ENCODE measurements around the gene ACACA. TPM values are rescaled to one million over a fixed set of nuclear protein-coding genes. Genes with fewer than 3 reads are reported as not detected.

The ACACA gene
- total RNA-seq, 1 donor from 2014 or later = 42.4 TPM

DNA sequence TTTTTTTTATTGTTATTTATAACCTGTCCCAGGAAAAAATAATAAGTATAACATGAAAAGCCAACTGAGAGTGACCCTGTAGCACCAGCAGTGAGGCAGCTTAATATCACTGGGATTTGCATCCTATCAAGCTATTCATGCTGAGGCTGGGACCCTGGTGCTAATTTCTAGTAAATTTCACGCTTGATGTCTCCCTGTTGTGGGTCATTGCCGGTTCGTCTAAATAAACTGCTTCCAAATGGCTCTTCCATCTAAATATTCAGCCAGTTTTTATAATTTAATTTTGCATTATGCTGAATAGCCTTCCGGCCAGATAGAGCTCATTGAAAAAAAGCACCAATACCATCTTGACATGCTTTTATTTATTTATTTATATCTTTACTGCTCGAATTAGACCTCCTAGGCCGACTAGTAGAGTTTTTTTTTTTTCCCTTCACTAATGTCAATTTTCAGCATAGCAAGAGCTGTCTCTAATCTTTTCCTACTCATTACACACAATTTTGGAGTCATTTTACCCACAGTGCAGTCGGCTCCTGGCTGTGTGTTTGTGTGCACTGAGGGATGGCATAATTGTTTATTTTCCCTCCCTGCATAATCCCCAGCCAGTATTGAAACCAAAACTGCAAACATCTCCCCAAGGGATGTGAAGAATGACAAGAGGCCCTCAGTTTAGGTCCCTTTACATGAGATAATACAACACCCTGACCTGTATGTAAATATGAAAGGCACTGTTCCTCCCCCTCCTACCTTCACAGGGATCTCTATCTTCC is 289.1 kb downstream of the ACACA start:
- H3K9me3 Mint-ChIP-seq = no peaks in the 10 kb centered on the region
- POLR2A ChIA-PET = no interaction called here
- peaks cover 36% of the 10 kb centered on the region for H3K36me3 Mint-ChIP-seq (ENCODE audit: low read depth)
- CTCF ChIA-PET = no interaction called here
- ATAC-seq (ENCODE audit: low read depth) (no peak), DNase-seq (no peak)
- H3K27ac Mint-ChIP-seq = no peak overlapping the region
- no peak overlapping the region for H3K4me3 Mint-ChIP-seq
- TF ChIP-seq CTCF (IDR thresholded peaks at IDR 0.05) = no peak
- intact Hi-C loops (cut with micrococcal nuclease) = no loop called here
- H3K27me3 Mint-ChIP-seq = no peaks in the 10 kb centered on the region
- H3K4me1 Mint-ChIP-seq = no peaks in the 10 kb centered on the region

DNA sequence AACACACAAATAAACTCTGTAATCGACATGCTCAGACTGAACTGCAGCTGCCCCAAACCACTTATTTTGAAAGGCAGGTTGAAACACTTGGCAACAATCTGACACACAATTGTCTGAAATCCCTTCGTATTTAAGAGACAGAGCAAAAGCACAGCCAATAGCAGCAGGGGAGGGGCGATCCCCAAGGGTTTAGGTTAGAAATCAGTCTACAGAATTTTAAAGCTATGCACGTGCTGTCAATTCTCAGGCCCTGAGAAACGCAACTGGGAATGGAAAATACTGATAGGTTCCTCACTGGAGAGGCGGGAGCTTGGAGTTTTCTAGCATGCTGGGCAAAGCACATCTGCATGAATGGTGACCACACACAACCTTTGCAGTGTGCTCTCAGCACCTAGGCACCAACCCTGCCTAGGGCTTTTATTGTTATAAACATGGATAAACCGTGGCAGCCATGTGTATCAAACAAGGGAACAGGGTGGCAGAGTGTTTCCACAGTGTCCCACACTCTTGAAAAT is 289.9 kb downstream of the ACACA start:
- no peaks in the 10 kb centered on the region for H3K9me3 Mint-ChIP-seq
- no peak overlapping the region for H3K27ac Mint-ChIP-seq
- H3K4me3 Mint-ChIP-seq = no peak overlapping the region
- TF ChIP-seq CTCF (IDR thresholded peaks at IDR 0.05) = no peak
- DNase-seq (no peak), ATAC-seq (ENCODE audit: low read depth) (no peak)
- H3K27me3 Mint-ChIP-seq = no peaks in the 10 kb centered on the region
- CTCF ChIA-PET = no interaction called here
- intact Hi-C loops (cut with micrococcal nuclease) = no loop called here
- peaks cover 41% of the 10 kb centered on the region for H3K36me3 Mint-ChIP-seq (ENCODE audit: low read depth)
- POLR2A ChIA-PET = no interaction called here
- no peaks in the 10 kb centered on the region for H3K4me1 Mint-ChIP-seq

- intact Hi-C loops (cut with micrococcal nuclease) = no loop called here
- ATAC-seq (ENCODE audit: low read depth) (no peak), DNase-seq (no peak)
- CTCF ChIA-PET = no interaction called here
- no peak overlapping the region for H3K27ac Mint-ChIP-seq
- no peak overlapping the region for H3K4me3 Mint-ChIP-seq
- no peaks in the 10 kb centered on the region for H3K9me3 Mint-ChIP-seq
- H3K27me3 Mint-ChIP-seq = no peaks in the 10 kb centered on the region
- no peak for TF ChIP-seq CTCF (IDR thresholded peaks at IDR 0.05)
- no peaks in the 10 kb centered on the region for H3K4me1 Mint-ChIP-seq
- POLR2A ChIA-PET = no interaction called here
- H3K36me3 Mint-ChIP-seq (ENCODE audit: low read depth) = peaks cover 56% of the 10 kb centered on the region
These were observed 295.3 kb downstream of the ACACA start for GRCh38 chr17:37111329-37111728.

DNA sequence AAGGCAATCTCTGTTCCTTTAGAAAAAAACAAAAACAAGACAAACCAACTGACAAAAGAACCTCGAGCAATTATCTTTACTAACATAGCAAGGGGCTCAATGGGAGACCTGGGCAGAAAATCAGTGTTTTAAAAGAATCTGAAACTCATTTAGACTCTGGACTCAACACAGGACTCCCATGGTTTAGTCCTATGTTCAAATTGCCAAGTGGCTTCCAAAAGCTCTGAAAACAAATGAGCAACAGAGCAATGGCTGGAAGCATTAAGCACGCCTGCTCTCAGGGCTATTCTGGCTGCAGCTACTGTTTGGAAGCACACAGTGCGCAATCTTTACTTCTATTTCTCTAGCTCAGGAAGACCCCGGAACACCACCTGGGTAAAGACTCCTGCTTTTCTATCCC is 295.9 kb downstream of the ACACA start:
- no peak overlapping the region for H3K27ac Mint-ChIP-seq
- H3K4me3 Mint-ChIP-seq = no peak overlapping the region
- CTCF ChIA-PET = no interaction called here
- POLR2A ChIA-PET = no interaction called here
- intact Hi-C loops (cut with micrococcal nuclease) = no loop called here
- H3K36me3 Mint-ChIP-seq (ENCODE audit: low read depth) = peaks cover 54% of the 10 kb centered on the region
- H3K9me3 Mint-ChIP-seq = no peaks in the 10 kb centered on the region
- DNase-seq = no peak
- no peak for TF ChIP-seq CTCF (IDR thresholded peaks at IDR 0.05)
- no peaks in the 10 kb centered on the region for H3K4me1 Mint-ChIP-seq
- no peak for ATAC-seq (ENCODE audit: low read depth)
- H3K27me3 Mint-ChIP-seq = no peaks in the 10 kb centered on the region

- H3K9me3 Mint-ChIP-seq = no peaks in the 10 kb centered on the region
- ATAC-seq (ENCODE audit: low read depth) = no peak
- no peak for DNase-seq
- peaks cover 55% of the 10 kb centered on the region for H3K36me3 Mint-ChIP-seq (ENCODE audit: low read depth)
- no peaks in the 10 kb centered on the region for H3K4me1 Mint-ChIP-seq
- no peak overlapping the region for H3K27ac Mint-ChIP-seq
- no peak overlapping the region for H3K4me3 Mint-ChIP-seq
- intact Hi-C loops (cut with micrococcal nuclease) = no loop called here
- ChIA-PET POLR2A (no interaction called here), CTCF (no interaction called here)
- TF ChIP-seq CTCF (IDR thresholded peaks at IDR 0.05) = no peak
- H3K27me3 Mint-ChIP-seq = no peaks in the 10 kb centered on the region
These were observed 296.6 kb downstream of the ACACA start for GRCh38 chr17:37109731-37110710.
